Measurements from ENCODE around the gene SPTBN4. TPM values are rescaled to one million over a fixed set of nuclear protein-coding genes. Genes with fewer than 3 reads are reported as not detected.

The SPTBN4 gene
- total RNA-seq, 1 donor from 2014 or later = 0.41 TPM

- Mint-ChIP-seq H3K36me3 (ENCODE audit: low read depth, unreplicated experiment) (no peaks in the 10 kb centered on the region), H3K4me3 (ENCODE audit: unreplicated experiment) (no peak overlapping the region), H3K27ac (ENCODE audit: unreplicated experiment) (no peak overlapping the region), H3K27me3 (ENCODE audit: low read depth, unreplicated experiment) (peaks cover 70% of the 10 kb centered on the region), H3K9me3 (ENCODE audit: unreplicated experiment) (peaks cover 4% of the 10 kb centered on the region), H3K4me1 (ENCODE audit: low read depth, unreplicated experiment) (no peaks in the 10 kb centered on the region)
- Histone ChIP-seq H3K4me1 (ENCODE audit: insufficient read depth, low read length) (no peaks in the 10 kb centered on the region), H3K9me3 (ENCODE audit: insufficient read depth, low read depth, low read length) (no peaks in the 10 kb centered on the region), H3K27me3 (ENCODE audit: insufficient read depth, low read length) (peaks cover 5% of the 10 kb centered on the region), H3K79me2 (ENCODE audit: insufficient read depth, low read length) (no peaks in the 10 kb centered on the region), H3K27ac (ENCODE audit: low read depth, low read length) (no peak overlapping the region), H3K4me3 (ENCODE audit: insufficient read depth, low read depth, low read length) (no peak overlapping the region), H3K36me3 (ENCODE audit: insufficient read depth, low read length) (no peaks in the 10 kb centered on the region), H3K9ac (ENCODE audit: low read length) (no peak overlapping the region), H4K20me1 (ENCODE audit: insufficient read depth, low read length) (no peaks in the 10 kb centered on the region), H3K4me2 (ENCODE audit: low read length) (no peak overlapping the region), H2AFZ (ENCODE audit: low read depth, low read length) (no peak overlapping the region)
- FAIRE-seq (no peak), DNase-seq (ENCODE audit: low read depth) (no peak)
- TF ChIP-seq EZH2 (IDR thresholded peaks at IDR 0.05; ENCODE audit: insufficient read depth, low read length) (no peak), CTCF (IDR thresholded peaks at IDR 0.05; ENCODE audit: insufficient read depth, low read depth, low read length) (no peak)
Observed at GRCh38 chr19:40503320-40503695, 36.5 kb downstream of the SPTBN4 start.

- peaks cover 13% of the 10 kb centered on the region for H3K27me3 ChIP-seq (ENCODE audit: insufficient read depth, low read length)
- H3K4me3 Mint-ChIP-seq (ENCODE audit: unreplicated experiment) = no peak overlapping the region
- no peaks in the 10 kb centered on the region for H3K4me1 ChIP-seq (ENCODE audit: insufficient read depth, low read length)
- no peaks in the 10 kb centered on the region for H4K20me1 ChIP-seq (ENCODE audit: insufficient read depth, low read length)
- H3K9me3 Mint-ChIP-seq (ENCODE audit: unreplicated experiment) = peaks cover 4% of the 10 kb centered on the region
- H3K36me3 ChIP-seq (ENCODE audit: insufficient read depth, low read length) = no peaks in the 10 kb centered on the region
- no peaks in the 10 kb centered on the region for H3K36me3 Mint-ChIP-seq (ENCODE audit: low read depth, unreplicated experiment)
- H3K9me3 ChIP-seq (ENCODE audit: insufficient read depth, low read depth, low read length) = no peaks in the 10 kb centered on the region
- no peak overlapping the region for H3K27ac ChIP-seq (ENCODE audit: low read depth, low read length)
- H3K4me2 ChIP-seq (ENCODE audit: low read length) = no peak overlapping the region
- peaks cover 78% of the 10 kb centered on the region for H3K27me3 Mint-ChIP-seq (ENCODE audit: low read depth, unreplicated experiment)
- FAIRE-seq (no peak), DNase-seq (ENCODE audit: low read depth) (no peak)
- TF ChIP-seq CTCF (IDR thresholded peaks at IDR 0.05; ENCODE audit: insufficient read depth, low read depth, low read length) (no peak), EZH2 (IDR thresholded peaks at IDR 0.05; ENCODE audit: insufficient read depth, low read length) (no peak)
- no peak overlapping the region for H3K9ac ChIP-seq (ENCODE audit: low read length)
- H3K4me1 Mint-ChIP-seq (ENCODE audit: low read depth, unreplicated experiment) = no peaks in the 10 kb centered on the region
- H3K27ac Mint-ChIP-seq (ENCODE audit: unreplicated experiment) = no peak overlapping the region
- no peak overlapping the region for H3K4me3 ChIP-seq (ENCODE audit: insufficient read depth, low read depth, low read length)
- no peak overlapping the region for H2AFZ ChIP-seq (ENCODE audit: low read depth, low read length)
- H3K79me2 ChIP-seq (ENCODE audit: insufficient read depth, low read length) = no peaks in the 10 kb centered on the region
Observed at GRCh38 chr19:40506099-40506498, 39.3 kb downstream of the SPTBN4 start.

- Histone ChIP-seq H3K27ac (ENCODE audit: low read depth, low read length) (no peak overlapping the region), H3K9ac (ENCODE audit: low read length) (no peak overlapping the region), H4K20me1 (ENCODE audit: insufficient read depth, low read length) (no peaks in the 10 kb centered on the region), H2AFZ (ENCODE audit: low read depth, low read length) (no peak overlapping the region), H3K27me3 (ENCODE audit: insufficient read depth, low read length) (peaks cover 22% of the 10 kb centered on the region), H3K4me3 (ENCODE audit: insufficient read depth, low read depth, low read length) (no peak overlapping the region), H3K4me2 (ENCODE audit: low read length) (no peak overlapping the region), H3K4me1 (ENCODE audit: insufficient read depth, low read length) (no peaks in the 10 kb centered on the region), H3K79me2 (ENCODE audit: insufficient read depth, low read length) (no peaks in the 10 kb centered on the region), H3K36me3 (ENCODE audit: insufficient read depth, low read length) (no peaks in the 10 kb centered on the region), H3K9me3 (ENCODE audit: insufficient read depth, low read depth, low read length) (peaks cover 4% of the 10 kb centered on the region)
- Mint-ChIP-seq H3K4me1 (ENCODE audit: low read depth, unreplicated experiment) (no peaks in the 10 kb centered on the region), H3K9me3 (ENCODE audit: unreplicated experiment) (peaks cover 4% of the 10 kb centered on the region), H3K4me3 (ENCODE audit: unreplicated experiment) (no peak overlapping the region), H3K27me3 (ENCODE audit: low read depth, unreplicated experiment) (peaks cover 79% of the 10 kb centered on the region), H3K27ac (ENCODE audit: unreplicated experiment) (no peak overlapping the region), H3K36me3 (ENCODE audit: low read depth, unreplicated experiment) (no peaks in the 10 kb centered on the region)
- FAIRE-seq (no peak), DNase-seq (ENCODE audit: low read depth) (no peak)
- TF ChIP-seq EZH2 (IDR thresholded peaks at IDR 0.05; ENCODE audit: insufficient read depth, low read length) = no peak
- no peak for TF ChIP-seq CTCF (IDR thresholded peaks at IDR 0.05; ENCODE audit: insufficient read depth, low read depth, low read length)
Observed at GRCh38 chr19:40507892-40508291, 41.1 kb downstream of the SPTBN4 start.

Measured in astrocyte (in vitro differentiated cells and primary cell).